ENCODE measurements around the gene CHID1. TPM values are rescaled to one million over a fixed set of nuclear protein-coding genes. Genes with fewer than 3 reads are reported as not detected.
A peak's percentile ranks its signal among the peaks of the same experiment; 100 is the strongest.

CHID1 gene
- total and polyA plus RNA-seq, 9 of the 15 experiments (the other 6 are each of a cell fraction or from before 2014, with no cell fraction given), result 15.1 to 108 (median 39.8) TPM

DNA sequence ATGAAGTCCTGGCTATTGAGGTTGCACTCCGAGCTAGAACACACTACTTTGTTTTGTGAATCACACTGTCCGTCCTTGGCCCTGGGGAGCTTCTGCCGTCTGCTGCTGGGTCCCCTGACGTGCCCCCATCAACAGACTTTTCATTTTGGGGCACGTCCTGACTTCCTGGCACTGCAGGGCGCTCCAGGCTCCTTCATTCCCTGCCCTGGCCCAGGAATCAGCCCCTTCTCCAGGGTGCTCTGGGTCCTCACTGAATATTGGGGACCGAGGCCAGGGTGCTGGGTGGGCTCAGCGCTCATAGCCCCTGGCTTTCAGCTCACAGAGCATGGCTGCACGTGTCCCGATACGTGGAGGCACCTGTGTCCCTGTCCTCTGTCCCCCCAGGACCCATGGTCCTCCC lies 45.7 kb downstream of the CHID1 start:
- TF ChIP-seq SMAD2 (IDR thresholded peaks at IDR 0.05; ENCODE audit: low read depth, low read length), result no peak
- no peak for TF ChIP-seq MXI1 (IDR thresholded peaks at IDR 0.05; ENCODE audit: low read depth, low read length)
- 0 out of 2 replicates have a peak, but pooled peaks have one; percentile 5 for TF ChIP-seq RBFOX2 (IDR thresholded peaks at IDR 0.05; ENCODE audit: low read depth, low read length)
- Histone ChIP-seq H3K27ac (ENCODE audit: extremely low read depth, low read depth, low read length) (no peak overlapping the region), H3K79me2 (ENCODE audit: control insufficient read depth, insufficient read depth, low read length) (no peaks in the 10 kb centered on the region), H3K4me3 (no peak overlapping the region), H3K27me3 (ENCODE audit: control insufficient read depth in 2 of 2, insufficient read depth in 2 of 2, low read length in 2 of 2) (no peaks in the 10 kb centered on the region), H2AFZ (ENCODE audit: low read depth, low read length) (no peak overlapping the region), H4K20me1 (replicated peaks; ENCODE audit: control insufficient read depth, insufficient read depth, low read length) (peaks cover 21% of the 10 kb centered on the region), H3K36me3 (ENCODE audit: control insufficient read depth, insufficient read depth, low read length) (peaks cover 17% of the 10 kb centered on the region; the same call in 1 of the 3 replicates), H3K4me2 (ENCODE audit: insufficient read depth, low read length) (no peak overlapping the region), H3K9ac (ENCODE audit: insufficient read depth in 1 of 2, low read depth in 2 of 2, low read length in 2 of 2) (no peak overlapping the region), H3K4me1 (replicated peaks in 1 of 2; ENCODE audit: control insufficient read depth in 2 of 2, insufficient read depth in 2 of 2, low read length in 2 of 2) (peaks cover 8 to 96% of the 10 kb centered on the region in 2 experiments), H3K9me3 (replicated peaks; ENCODE audit: control insufficient read depth, insufficient read depth, low read depth, low read length) (no peaks in the 10 kb centered on the region), H3K9me1 (ENCODE audit: control insufficient read depth, insufficient read depth, low read length) (peaks cover 5% of the 10 kb centered on the region)
- ChIA-PET POLR2A (interaction anchor here (0.7 kb wide), 1 partner anchor 625 kb away, joined by 6 read pairs; no protein-coding TSS in a partner anchor), CTCF (ENCODE audit: low intra/inter-chr PET ratio) (no interaction called here)
- in situ Hi-C loops (cut with MboI) (no loop called here), intact Hi-C loops (cut with micrococcal nuclease) (no loop called here)
- no TSS peak for BruUV-seq (replicated peaks)
- no peak for ATAC-seq
- DNase-seq (ENCODE audit: extremely low read depth in 1 of 4, low spot score in 3 of 4), result no peak
- no peak for FAIRE-seq
- WGBS (ENCODE audit: insufficient coverage, low coverage, missing lambda C conversion rate), result 57% methylated on average over 9 of the region's 11 CpGs

DNA sequence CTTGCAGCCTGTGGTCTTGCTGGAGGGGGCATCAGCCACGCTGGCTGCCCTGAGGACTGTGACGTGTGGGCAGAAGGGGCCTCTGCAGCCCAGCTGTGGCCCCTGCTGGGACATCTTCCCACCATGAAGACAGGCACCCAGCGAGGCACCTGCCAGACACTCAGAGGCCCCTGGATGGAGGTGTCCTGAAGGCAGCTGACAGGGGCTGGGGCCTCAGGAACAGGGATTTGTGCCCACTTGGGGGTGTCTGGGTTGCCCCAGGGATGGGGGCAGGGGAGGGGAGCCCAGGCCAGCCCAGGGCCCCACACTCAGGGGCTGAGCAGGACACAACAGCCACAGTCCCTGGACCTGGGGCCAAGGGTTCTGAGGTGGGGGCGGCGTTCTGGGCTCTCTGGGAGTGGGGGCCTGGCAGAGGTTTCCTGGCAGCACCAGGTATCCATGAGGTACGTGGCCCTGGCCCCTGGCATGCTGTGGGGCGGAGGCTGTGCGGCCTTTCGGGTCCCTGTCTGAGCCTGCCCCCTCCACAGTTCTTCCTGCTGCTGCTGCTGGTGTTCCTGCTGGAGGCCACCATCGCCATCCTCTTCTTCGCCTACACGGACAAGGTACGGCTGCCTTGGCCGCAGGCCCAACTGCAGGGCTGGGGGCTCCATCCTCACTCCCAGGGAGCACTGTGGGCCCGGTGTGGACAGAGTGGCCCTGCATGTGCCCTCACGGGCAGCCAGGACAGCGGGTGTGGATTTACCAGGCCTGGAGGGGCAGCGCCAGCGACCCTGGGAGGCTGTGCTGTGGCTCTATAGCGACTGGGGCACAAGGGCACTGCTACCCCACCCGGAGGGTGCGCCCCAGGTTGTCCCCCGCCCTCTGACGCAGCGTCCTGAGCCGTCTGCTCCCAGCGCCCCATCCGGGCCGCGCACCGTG lies 46.4 kb downstream of the CHID1 start:
- intact Hi-C loops (cut with micrococcal nuclease) (no loop called here), in situ Hi-C loops (cut with MboI) (no loop called here)
- H2AFZ ChIP-seq (ENCODE audit: low read depth, low read length), result no peak overlapping the region
- H3K9me1 ChIP-seq (ENCODE audit: control insufficient read depth, insufficient read depth, low read length), result peaks cover 5% of the 10 kb centered on the region
- H3K9me3 ChIP-seq (replicated peaks; ENCODE audit: control insufficient read depth, insufficient read depth, low read depth, low read length), result no peaks in the 10 kb centered on the region
- peaks cover 14 to 96% of the 10 kb centered on the region in 2 experiments for H3K4me1 ChIP-seq (replicated peaks in 1 of 2; ENCODE audit: control insufficient read depth in 2 of 2, insufficient read depth in 2 of 2, low read length in 2 of 2)
- no peaks in the 10 kb centered on the region for H3K27me3 ChIP-seq (ENCODE audit: control insufficient read depth in 2 of 2, insufficient read depth in 2 of 2, low read length in 2 of 2)
- BruUV-seq (replicated peaks), result no TSS peak
- ATAC-seq (no peak), FAIRE-seq (no peak), DNase-seq (ENCODE audit: extremely low read depth in 1 of 4, low spot score in 3 of 4) (no peak)
- POLR2A ChIA-PET, result interaction anchor here (0.7 to 1.0 kb wide), 2 partner anchors 8 to 625 kb away, joined by 3 to 6 read pairs; no protein-coding TSS in a partner anchor
- H3K9ac ChIP-seq (ENCODE audit: insufficient read depth in 1 of 2, low read depth in 2 of 2, low read length in 2 of 2), result peak overlapping the region in 1 of 2 experiments; percentile 28; a peak in 1 of 4 replicates
- peaks cover 21% of the 10 kb centered on the region for H4K20me1 ChIP-seq (replicated peaks; ENCODE audit: control insufficient read depth, insufficient read depth, low read length)
- no peak overlapping the region for H3K27ac ChIP-seq (ENCODE audit: extremely low read depth, low read depth, low read length)
- no peak overlapping the region for H3K4me3 ChIP-seq
- H3K4me2 ChIP-seq (ENCODE audit: insufficient read depth, low read length), result no peak overlapping the region
- CTCF ChIA-PET (ENCODE audit: low intra/inter-chr PET ratio), result no interaction called here
- no peaks in the 10 kb centered on the region for H3K79me2 ChIP-seq (ENCODE audit: control insufficient read depth, insufficient read depth, low read length)
- 79% methylated on average over 20 of the region's 31 CpGs for WGBS (ENCODE audit: insufficient coverage, low coverage, missing lambda C conversion rate)
- peaks cover 11% of the 10 kb centered on the region; the same call in 1 of the 3 replicates for H3K36me3 ChIP-seq (ENCODE audit: control insufficient read depth, insufficient read depth, low read length)
- TF ChIP-seq, protein P1, sequence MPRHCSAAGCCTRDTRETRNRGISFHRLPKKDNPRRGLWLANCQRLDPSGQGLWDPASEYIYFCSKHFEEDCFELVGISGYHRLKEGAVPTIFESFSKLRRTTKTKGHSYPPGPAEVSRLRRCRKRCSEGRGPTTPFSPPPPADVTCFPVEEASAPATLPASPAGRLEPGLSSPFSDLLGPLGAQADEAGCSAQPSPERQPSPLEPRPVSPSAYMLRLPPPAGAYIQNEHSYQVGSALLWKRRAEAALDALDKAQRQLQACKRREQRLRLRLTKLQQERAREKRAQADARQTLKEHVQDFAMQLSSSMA (CRISPR knock-in tag; IDR thresholded peaks at IDR 0.05), result no peak
- TF ChIP-seq, protein P2, sequence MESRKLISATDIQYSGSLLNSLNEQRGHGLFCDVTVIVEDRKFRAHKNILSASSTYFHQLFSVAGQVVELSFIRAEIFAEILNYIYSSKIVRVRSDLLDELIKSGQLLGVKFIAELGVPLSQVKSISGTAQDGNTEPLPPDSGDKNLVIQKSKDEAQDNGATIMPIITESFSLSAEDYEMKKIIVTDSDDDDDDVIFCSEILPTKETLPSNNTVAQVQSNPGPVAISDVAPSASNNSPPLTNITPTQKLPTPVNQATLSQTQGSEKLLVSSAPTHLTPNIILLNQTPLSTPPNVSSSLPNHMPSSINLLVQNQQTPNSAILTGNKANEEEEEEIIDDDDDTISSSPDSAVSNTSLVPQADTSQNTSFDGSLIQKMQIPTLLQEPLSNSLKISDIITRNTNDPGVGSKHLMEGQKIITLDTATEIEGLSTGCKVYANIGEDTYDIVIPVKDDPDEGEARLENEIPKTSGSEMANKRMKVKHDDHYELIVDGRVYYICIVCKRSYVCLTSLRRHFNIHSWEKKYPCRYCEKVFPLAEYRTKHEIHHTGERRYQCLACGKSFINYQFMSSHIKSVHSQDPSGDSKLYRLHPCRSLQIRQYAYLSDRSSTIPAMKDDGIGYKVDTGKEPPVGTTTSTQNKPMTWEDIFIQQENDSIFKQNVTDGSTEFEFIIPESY (CRISPR knock-in tag; IDR thresholded peaks at IDR 0.05), result peak; percentile 69
- TF ChIP-seq ILK (tag; IDR thresholded peaks at IDR 0.05; ENCODE audit: borderline replicate concordance, low read depth), result no peak
- no peak for TF ChIP-seq SP1 (CRISPR knock-in tag; IDR thresholded peaks at IDR 0.05)
- TF ChIP-seq, protein P3, sequence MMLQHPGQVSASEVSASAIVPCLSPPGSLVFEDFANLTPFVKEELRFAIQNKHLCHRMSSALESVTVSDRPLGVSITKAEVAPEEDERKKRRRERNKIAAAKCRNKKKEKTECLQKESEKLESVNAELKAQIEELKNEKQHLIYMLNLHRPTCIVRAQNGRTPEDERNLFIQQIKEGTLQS (IDR thresholded peaks at IDR 0.05), result no peak
- TF ChIP-seq, protein P3 (CRISPR knock-in tag; conservative IDR thresholded peaks at IDR 0.05), result no peak
- no peak for TF ChIP-seq BRD4 (IDR thresholded peaks at IDR 0.05)
- no peak for TF ChIP-seq ETV5 (CRISPR knock-in tag; IDR thresholded peaks at IDR 0.05; ENCODE audit: low read depth)
